Neural cell (in vitro differentiated cells): ENCODE results near the gene TMPRSS2. TPM values are rescaled to one million over a fixed set of nuclear protein-coding genes. Genes with fewer than 3 reads are reported as not detected.

Source experiments
- H2AFZ ChIP-seq: fragments of 200-600, 300-800 bp; sonication (generic), shearing (Covaris generic); 2 replicates; pipeline ENCODE4 v1.6.0; 2014; ENCODE audit warnings: low read depth, mild to moderate bottlenecking, antibody characterized with exemption, low read length, moderate library complexity
- H3F3A ChIP-seq: fragments of 200-600 bp; shearing (Covaris generic); 2 replicates; pipeline ENCODE4 v1.6.1; 2016; ENCODE audit warnings: mild to moderate bottlenecking, moderate library complexity, mixed read lengths, antibody characterized with exemption, low read length; ENCODE audit not compliant: insufficient read depth, poor library complexity, severe bottlenecking
- H3K27ac ChIP-seq: fragments of 200-600, 300-800 bp; sonication (generic), shearing (Covaris generic); 2 replicates; pipeline ENCODE4 v1.5.1; 2014; ENCODE audit warnings: mild to moderate bottlenecking, low read length, moderate library complexity
- H3K27me3 ChIP-seq: fragments of 300-800, 200-600 bp; sonication (generic), shearing (Covaris generic); 2 replicates; pipeline ENCODE4 v1.6.0; 2014; ENCODE audit warnings: mild to moderate bottlenecking, low read depth, low read length, moderate library complexity; ENCODE audit not compliant: insufficient read depth
- H3K36me3 ChIP-seq: fragments of 300-800, 200-600 bp; sonication (generic), shearing (Covaris generic); 2 replicates; pipeline ENCODE4 v1.5.1; 2014; ENCODE audit warnings: mild to moderate bottlenecking, antibody characterized with exemption, low read length, moderate library complexity; ENCODE audit not compliant: insufficient read depth
- H3K4me2 ChIP-seq: fragments of 300-800, 200-600 bp; sonication (generic), shearing (Covaris generic); 2 replicates; pipeline ENCODE4 v1.6.0; 2014; ENCODE audit warnings: mild to moderate bottlenecking, low read length
- H3K4me3 ChIP-seq: fragments of 300-800, 200-600 bp; sonication (generic), shearing (Covaris generic); 2 replicates; pipeline ENCODE4 v1.5.1; 2014; ENCODE audit warnings: mild to moderate bottlenecking, low read length, moderate library complexity
- H3K79me2 ChIP-seq: fragments of 200-600 bp; shearing (Covaris generic); replicated peaks from 2 replicates; pipeline ENCODE4 v1.6.0; 2014; ENCODE audit warnings: mild to moderate bottlenecking, low read length, moderate library complexity; ENCODE audit not compliant: insufficient read depth
- H3K9ac ChIP-seq: fragments of 300-800, 200-600 bp; sonication (generic), shearing (Covaris generic); 2 replicates; pipeline ENCODE4 v1.6.1; 2016; ENCODE audit warnings: mild to moderate bottlenecking, low read length, mixed read lengths
- H3K9me2 ChIP-seq: fragments of 200-600 bp; shearing (Covaris generic); 2 replicates; pipeline ENCODE4 v1.6.1; 2016; ENCODE audit warnings: mild to moderate bottlenecking, low read length, mixed read lengths; ENCODE audit not compliant: insufficient read depth
- H3K9me3 ChIP-seq: fragments of 200-600, 300-800 bp; sonication (generic), shearing (Covaris generic); 2 replicates; pipeline ENCODE4 v1.6.1; 2016; ENCODE audit warnings: mild to moderate bottlenecking, mixed run types, low read length, moderate library complexity, mixed read lengths
- H4K20me1 ChIP-seq: fragments of 200-600 bp; shearing (Covaris generic); 2 replicates; pipeline ENCODE4 v1.6.1; 2016; ENCODE audit warnings: mild to moderate bottlenecking, mixed run types; ENCODE audit not compliant: insufficient read depth
- EP300 ChIP-seq: fragments of 450-650 bp; conservative IDR thresholded peaks from 2 replicates; pipeline ENCODE4 v1.6.1; 2014; ENCODE audit warnings: antibody characterized with exemption, mild to moderate bottlenecking, moderate library complexity; ENCODE audit not compliant: poor library complexity, severe bottlenecking
- EZH2 ChIP-seq: fragments of 200-600, 300-800 bp; shearing (Covaris generic), sonication (generic); IDR thresholded peaks from 2 replicates; pipeline ENCODE4 v1.6.1; 2014; ENCODE audit warnings: antibody characterized with exemption, low read length, borderline replicate concordance, mild to moderate bottlenecking; ENCODE audit not compliant: insufficient read depth, poor library complexity, severe bottlenecking
- MXI1 ChIP-seq: fragments of 450-650 bp; conservative IDR thresholded peaks from 2 replicates; pipeline ENCODE4 v1.6.1; 2014; ENCODE audit warnings: antibody characterized with exemption, mild to moderate bottlenecking; ENCODE audit not compliant: poor library complexity, severe bottlenecking
- POLR2AphosphoS5 ChIP-seq: IDR thresholded peaks from 2 replicates; pipeline ENCODE4 v1.6.1; 2012
- RAD21 ChIP-seq: fragments of 450-650 bp; conservative IDR thresholded peaks from 2 replicates; pipeline ENCODE4 v1.6.1; 2014; ENCODE audit warnings: antibody characterized with exemption, mild to moderate bottlenecking, moderate library complexity
- SMC3 ChIP-seq: fragments of 450-650 bp; conservative IDR thresholded peaks from 2 replicates; pipeline ENCODE4 v1.6.1; 2014; ENCODE audit warnings: antibody characterized with exemption, mild to moderate bottlenecking, moderate library complexity; ENCODE audit not compliant: poor library complexity
- TAF1 ChIP-seq: IDR thresholded peaks from 2 replicates; pipeline ENCODE4 v1.6.1; 2012; ENCODE audit warnings: low read depth
- polyA plus RNA-seq: library from polyadenylated mRNA; depleted of rRNA; stranded (reverse); fragments of >200 nt; gene quantifications from 2 replicates; pipeline ENCODE4 v1.2.3, GENCODE V29; 2014
- TF ChIP-seq, protein P1 (sequence below): IDR thresholded peaks from 2 replicates; pipeline ENCODE4 v1.6.1; 2012; ENCODE audit warnings: borderline replicate concordance
- TF ChIP-seq, protein P2 (sequence below): fragments of 450-650 bp; IDR thresholded peaks from 2 replicates; pipeline ENCODE4 v1.5.1; 2014; ENCODE audit warnings: antibody characterized with exemption, mild to moderate bottlenecking, moderate library complexity; ENCODE audit not compliant: poor library complexity, severe bottlenecking

Gene TMPRSS2
- polyA plus RNA-seq, 1 donor from 2014 or later, result not detected

DNA sequence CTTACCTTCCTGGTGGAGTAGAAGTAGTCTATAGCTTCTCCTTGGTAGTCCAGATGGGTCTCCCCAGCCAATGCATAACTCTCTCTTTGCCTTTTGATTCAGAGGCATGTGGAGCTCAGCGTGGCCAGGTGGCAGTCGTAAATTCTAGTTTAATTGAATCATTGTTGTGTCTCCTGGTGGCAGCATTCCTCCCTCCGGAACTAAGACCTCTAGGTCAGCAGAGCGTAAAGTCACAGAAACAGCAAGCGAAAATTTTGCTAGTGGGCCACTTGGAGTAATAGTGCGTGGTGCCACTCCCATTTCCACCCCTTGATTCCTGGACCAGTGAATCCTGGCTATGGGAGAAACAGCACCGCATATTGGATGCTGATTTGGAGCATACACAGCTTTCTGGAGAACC lies 3.9 kb upstream of the TMPRSS2 start:
- Histone ChIP-seq H3K9me2 (no peaks in the 10 kb centered on the region), H3K27me3 (peaks cover 39% of the 10 kb centered on the region), H3K36me3 (no peaks in the 10 kb centered on the region), H2AFZ (no peak overlapping the region), H3F3A (no peaks in the 10 kb centered on the region), H3K4me3 (no peak overlapping the region), H3K79me2 (no peaks in the 10 kb centered on the region), H3K9me3 (peaks cover under 1% of the 10 kb centered on the region), H4K20me1 (no peaks in the 10 kb centered on the region), H3K9ac (no peak overlapping the region), H3K27ac (no peak overlapping the region), H3K4me2 (no peak overlapping the region)
- TF ChIP-seq, protein P1, sequence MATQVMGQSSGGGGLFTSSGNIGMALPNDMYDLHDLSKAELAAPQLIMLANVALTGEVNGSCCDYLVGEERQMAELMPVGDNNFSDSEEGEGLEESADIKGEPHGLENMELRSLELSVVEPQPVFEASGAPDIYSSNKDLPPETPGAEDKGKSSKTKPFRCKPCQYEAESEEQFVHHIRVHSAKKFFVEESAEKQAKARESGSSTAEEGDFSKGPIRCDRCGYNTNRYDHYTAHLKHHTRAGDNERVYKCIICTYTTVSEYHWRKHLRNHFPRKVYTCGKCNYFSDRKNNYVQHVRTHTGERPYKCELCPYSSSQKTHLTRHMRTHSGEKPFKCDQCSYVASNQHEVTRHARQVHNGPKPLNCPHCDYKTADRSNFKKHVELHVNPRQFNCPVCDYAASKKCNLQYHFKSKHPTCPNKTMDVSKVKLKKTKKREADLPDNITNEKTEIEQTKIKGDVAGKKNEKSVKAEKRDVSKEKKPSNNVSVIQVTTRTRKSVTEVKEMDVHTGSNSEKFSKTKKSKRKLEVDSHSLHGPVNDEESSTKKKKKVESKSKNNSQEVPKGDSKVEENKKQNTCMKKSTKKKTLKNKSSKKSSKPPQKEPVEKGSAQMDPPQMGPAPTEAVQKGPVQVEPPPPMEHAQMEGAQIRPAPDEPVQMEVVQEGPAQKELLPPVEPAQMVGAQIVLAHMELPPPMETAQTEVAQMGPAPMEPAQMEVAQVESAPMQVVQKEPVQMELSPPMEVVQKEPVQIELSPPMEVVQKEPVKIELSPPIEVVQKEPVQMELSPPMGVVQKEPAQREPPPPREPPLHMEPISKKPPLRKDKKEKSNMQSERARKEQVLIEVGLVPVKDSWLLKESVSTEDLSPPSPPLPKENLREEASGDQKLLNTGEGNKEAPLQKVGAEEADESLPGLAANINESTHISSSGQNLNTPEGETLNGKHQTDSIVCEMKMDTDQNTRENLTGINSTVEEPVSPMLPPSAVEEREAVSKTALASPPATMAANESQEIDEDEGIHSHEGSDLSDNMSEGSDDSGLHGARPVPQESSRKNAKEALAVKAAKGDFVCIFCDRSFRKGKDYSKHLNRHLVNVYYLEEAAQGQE, result no peak
- TF ChIP-seq, protein P2, sequence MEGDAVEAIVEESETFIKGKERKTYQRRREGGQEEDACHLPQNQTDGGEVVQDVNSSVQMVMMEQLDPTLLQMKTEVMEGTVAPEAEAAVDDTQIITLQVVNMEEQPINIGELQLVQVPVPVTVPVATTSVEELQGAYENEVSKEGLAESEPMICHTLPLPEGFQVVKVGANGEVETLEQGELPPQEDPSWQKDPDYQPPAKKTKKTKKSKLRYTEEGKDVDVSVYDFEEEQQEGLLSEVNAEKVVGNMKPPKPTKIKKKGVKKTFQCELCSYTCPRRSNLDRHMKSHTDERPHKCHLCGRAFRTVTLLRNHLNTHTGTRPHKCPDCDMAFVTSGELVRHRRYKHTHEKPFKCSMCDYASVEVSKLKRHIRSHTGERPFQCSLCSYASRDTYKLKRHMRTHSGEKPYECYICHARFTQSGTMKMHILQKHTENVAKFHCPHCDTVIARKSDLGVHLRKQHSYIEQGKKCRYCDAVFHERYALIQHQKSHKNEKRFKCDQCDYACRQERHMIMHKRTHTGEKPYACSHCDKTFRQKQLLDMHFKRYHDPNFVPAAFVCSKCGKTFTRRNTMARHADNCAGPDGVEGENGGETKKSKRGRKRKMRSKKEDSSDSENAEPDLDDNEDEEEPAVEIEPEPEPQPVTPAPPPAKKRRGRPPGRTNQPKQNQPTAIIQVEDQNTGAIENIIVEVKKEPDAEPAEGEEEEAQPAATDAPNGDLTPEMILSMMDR, result no peak
- TF ChIP-seq MXI1, result no peak
- no peak for TF ChIP-seq TAF1
- no peak for TF ChIP-seq EZH2
- TF ChIP-seq SMC3, result no peak
- no peak for TF ChIP-seq EP300
- no peak for TF ChIP-seq POLR2AphosphoS5
- no peak for TF ChIP-seq RAD21

DNA sequence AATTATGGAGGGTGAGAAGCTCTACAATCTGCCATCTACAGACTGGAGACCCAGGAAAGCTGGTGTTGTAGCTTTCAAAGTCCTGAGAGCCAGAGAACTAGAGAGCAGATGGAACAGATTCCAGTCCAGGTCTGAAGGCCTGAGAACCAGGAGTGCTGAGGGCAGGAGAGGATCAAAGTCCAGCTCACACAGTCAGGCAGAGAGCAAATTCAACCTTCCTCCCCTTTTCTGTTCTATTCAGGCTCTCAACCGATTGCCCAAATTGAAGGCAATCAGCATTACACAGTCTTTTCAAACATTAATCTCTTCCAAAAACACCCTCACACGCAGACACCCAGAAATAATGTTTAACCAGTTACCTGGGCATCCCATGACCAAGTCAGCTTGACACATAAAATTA lies 2.5 kb upstream of the TMPRSS2 start:
- Histone ChIP-seq H3K36me3 (no peaks in the 10 kb centered on the region), H3K27ac (no peak overlapping the region), H3K79me2 (no peaks in the 10 kb centered on the region), H3K4me3 (no peak overlapping the region), H3K9ac (no peak overlapping the region), H3K27me3 (peaks cover 52% of the 10 kb centered on the region), H3K9me2 (no peaks in the 10 kb centered on the region), H3F3A (no peaks in the 10 kb centered on the region), H2AFZ (no peak overlapping the region), H3K4me2 (no peak overlapping the region), H4K20me1 (no peaks in the 10 kb centered on the region), H3K9me3 (peaks cover 6% of the 10 kb centered on the region)
- TF ChIP-seq RAD21 (no peak), SMC3 (no peak), EZH2 (no peak), EP300 (no peak)
- TF ChIP-seq, protein P2, result no peak
